NCI-H187 (cell line): ENCODE results near the gene ADCY6.
A peak's percentile ranks its signal among the peaks of the same experiment; 100 is the strongest.

Experiments used
- DNase-seq, 2 experiments: peaks; one replicate each; lab custom pipeline; 2025; lab: John Stamatoyannopoulos, UW

ADCY6 gene

GRCh38 chr12:48815126-48816110, 26.5 kb upstream of the ADCY6 start:
- peak; percentile 80 to 84 for DNase-seq

DNA sequence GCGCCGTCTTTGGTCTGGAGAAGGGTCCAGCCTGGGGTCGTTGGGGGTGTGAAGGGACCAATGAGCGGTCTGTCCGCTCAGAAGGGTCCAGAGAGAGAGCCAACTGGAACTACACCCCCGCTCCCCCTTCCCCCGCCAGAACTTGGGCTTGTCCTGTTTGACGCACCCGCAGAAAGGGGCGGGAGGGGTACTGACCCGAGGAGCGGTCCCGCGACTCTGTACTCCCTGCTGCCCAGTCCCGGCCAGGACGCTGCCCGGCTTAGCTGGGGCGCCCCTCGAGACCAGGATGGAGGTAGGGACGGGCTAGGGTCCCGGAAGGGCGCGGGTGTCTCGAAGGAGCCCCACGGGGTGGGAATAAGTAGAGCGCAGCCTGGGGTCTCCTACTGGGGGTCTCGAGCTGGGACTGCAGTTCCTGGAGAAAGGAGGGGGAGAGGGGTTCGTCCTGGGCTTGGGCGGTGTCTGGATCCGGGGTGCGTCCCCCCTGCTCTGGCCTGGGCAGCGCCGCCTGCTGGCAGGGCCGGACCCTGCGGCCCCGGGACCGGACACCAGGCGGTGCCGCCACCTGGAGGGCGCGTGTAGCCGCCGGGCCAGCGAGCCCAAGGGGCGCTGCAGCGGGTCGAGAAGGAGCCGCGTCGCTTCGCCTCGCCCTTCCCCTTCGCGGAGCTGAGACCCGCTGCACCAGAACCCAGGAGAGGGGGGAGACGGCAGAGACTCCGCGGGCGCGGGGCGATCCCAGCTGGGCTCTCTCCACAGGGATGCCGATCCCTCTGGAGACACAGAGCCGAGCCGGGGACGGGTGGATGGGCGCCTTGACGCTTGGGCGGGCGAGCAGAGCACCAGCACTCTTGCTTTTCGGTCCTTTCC, 25.6 kb upstream of the ADCY6 start:
- DNase-seq: peak; percentile 55 to 72

DNA sequence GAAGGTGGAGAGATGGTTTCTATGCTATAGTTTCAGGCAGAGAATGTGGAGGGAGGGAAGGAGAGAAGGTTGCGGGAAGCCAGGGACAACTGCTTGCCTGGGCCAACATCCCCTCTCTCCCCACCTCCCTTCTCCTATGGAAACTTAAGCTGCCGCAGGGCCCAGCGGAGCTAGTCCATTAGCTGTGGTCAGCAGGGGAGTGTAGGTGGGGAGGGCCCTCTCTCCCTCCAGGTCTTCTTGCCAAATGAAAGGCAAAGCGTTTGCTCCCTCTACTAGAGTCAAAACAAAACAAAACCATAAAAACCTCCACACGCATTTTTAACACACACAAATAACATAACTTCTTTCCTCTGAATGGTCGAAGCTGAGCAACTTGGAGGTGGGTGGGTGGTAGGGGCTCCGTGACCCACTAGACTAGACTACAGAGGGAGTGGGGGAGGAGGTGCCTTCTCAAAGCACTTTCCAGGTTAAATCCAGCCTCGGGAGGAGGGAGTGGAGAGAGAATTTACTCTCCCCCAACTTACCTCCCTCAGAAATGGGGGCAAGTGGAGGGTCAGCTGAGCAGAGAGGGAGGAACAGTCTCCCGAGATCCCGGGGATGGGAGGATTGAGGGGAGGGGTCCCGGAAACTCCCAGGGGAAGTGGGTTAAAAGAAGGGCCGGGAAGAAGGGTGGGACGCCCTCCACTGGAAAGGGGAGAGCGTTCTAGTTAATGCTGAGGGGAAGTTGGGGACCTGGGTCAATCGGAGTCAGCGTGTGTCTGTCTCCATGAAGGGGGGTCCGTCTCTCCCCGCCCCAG, 24.8 kb upstream of the ADCY6 start:
- DNase-seq: no peak

- DNase-seq: no peak
These were observed 23.5 kb upstream of the ADCY6 start for GRCh38 chr12:48812389-48812788.

DNA sequence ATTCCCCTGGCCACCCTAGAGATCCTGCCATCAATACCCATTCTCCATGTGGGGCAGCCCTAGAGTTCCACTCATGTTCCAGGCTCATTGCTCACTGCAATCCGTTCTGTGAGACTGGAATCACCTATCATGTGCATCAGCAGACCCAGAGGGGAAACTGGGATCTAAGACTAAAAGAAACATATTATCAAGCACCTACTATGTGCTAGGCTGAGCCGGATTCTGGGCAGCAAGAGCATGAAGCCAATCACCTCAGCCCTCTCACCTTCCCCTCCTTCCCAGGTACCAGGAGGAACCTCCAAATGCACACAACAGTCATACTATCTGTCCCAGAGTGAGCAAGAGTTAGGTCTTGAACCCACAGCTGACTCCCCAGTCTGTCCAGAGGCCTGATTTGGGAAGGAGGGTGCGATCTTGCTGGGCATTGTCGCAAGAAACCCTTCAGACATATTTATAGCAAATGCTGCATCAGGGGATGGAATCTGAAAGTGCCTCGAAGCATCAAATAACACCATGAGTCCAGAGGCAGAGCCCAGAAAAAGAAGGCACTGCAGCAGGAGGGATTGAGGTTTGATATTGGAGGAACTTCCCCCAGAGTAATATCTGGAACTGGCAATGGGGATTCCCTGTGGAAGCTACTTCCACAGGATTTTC, 22.7 kb upstream of the ADCY6 start:
- DNase-seq: no peak

GRCh38 chr12:48810903-48811431, 22.1 kb upstream of the ADCY6 start:
- DNase-seq: no peak

GRCh38 chr12:48807981-48808380, 19.1 kb upstream of the ADCY6 start:
- no peak for DNase-seq

GRCh38 chr12:48803675-48804074, 14.8 kb upstream of the ADCY6 start:
- no peak for DNase-seq

- no peak for DNase-seq
These were observed 12.1 kb upstream of the ADCY6 start for GRCh38 chr12:48800971-48801370.

- DNase-seq: no peak
These were observed 11.6 kb upstream of the ADCY6 start for GRCh38 chr12:48800457-48800856.

- DNase-seq: no peak
These were observed 8.1 kb upstream of the ADCY6 start for GRCh38 chr12:48796976-48797375.

- DNase-seq: peak; percentile 64 to 70
These were observed 6.9 kb upstream of the ADCY6 start for GRCh38 chr12:48795550-48796455.

DNA sequence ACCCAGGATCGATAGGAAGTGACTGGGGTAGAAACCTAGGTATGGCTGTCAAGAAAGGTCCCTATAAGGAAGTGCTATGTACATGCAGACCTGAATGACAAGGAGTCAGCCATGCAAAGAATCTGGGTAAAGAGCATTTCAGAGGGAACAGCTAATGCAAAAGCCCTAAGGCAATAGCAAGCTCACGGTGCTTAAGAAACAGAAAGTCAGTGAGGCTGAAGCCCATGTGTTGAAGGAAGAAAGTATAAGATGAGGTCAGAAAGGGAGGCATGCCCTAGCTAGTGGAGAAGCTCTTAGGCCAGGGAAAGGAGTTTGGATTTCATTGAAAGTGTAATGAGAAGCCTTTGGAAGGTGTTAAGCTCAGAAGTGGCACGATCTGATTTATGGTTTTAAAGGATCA, 6.0 kb upstream of the ADCY6 start:
- DNase-seq: peak in 1 of 2 experiments; percentile 55

DNA sequence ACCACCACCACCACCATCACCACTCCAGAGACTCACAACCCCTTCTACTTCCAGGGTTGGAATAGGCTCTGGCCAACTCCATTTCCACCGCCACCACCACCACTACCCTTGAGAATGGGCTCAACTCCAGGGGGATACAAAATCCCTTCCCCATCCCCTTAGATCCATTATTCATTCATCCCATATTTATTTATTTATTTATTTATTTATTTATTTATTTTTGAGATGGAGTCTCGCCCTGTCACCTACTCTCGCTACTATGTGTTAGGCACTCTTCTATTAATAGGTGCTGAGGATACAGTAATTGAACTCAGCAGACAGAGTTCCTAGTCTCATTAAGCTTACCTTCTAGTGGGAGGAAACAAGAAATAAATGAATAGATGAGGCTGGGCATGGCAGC, 4.8 kb upstream of the ADCY6 start:
- DNase-seq: no peak

GRCh38 chr12:48789858-48790326, 1.0 kb upstream of the ADCY6 start:
- DNase-seq: no peak

DNA sequence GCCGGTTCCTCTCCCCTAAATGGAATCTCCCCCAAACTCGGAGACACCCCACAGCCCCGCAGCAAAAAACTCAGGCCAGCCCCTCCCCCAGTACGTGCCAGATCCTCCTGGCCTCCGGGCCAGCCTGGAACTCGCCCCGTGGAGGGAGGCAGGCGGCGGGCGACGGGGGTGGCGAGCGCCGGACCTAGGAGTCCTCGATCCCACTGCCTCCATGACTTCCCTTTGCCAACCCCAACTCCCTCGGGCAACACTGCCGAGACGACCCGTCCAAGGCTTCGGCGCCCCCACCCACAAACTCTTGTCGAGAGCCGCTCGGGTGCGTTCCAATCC, 400 bp downstream of the ADCY6 start:
- DNase-seq: no peak

GRCh38 chr12:48787791-48788523, 932 bp downstream of the ADCY6 start:
- DNase-seq: no peak

DNA sequence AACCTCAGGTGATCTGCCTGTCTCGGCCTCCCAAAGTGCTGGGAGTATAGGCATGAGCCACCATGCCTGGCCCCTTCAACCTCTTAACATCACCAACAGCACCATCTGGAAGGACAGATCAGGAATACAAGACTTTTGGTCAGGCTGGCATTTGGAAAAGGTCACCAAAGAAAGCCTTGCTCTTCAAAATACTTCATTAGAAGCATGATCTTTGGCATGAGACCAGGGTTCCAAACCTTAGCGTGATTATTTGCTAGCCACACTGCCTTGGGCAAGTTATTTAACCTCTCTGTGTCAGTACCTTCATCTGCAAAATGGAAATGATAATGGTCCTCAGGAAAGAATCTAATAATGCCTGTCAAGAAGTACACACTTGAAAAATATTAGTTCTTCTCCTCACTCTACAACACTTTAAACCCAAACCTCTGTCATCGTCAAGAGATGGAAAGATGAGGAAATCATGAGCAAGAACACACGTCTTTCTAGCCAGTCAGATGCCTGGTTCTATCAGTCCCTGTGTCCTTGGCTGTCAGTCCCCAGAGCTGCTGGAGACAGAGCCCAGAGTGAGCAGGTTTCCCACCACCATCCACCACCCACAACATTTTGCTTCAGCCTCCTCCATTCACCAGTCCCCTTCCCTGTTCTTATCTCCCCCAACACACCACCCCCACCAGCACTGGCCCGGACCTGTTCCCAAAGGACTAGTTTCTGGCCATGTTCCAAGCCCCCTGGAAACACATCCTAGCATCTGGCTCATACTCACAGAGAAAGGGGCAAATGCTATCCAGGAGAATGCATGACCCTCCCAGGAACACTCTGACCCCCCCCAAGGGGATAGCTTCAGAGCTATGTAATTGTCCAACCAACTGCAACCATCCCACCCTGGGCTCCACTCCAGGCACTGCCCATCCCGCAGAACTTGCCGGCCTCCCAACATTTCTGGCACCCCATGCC, 2.0 kb downstream of the ADCY6 start:
- DNase-seq: no peak
